PC-3 (cell line): ENCODE measurements around the gene KYNU. TPM values are rescaled to one million over a fixed set of nuclear protein-coding genes. Genes with fewer than 3 reads are reported as not detected.
"Not testable (repeated sequence)": the region's sequence is repeated elsewhere in the genome, so short reads cannot be mapped to it uniquely, and the experiment has no call there.

Experiments used
- ATAC-seq: fragments of 200-7000 bp; cut with Tn5 transposase; 2 replicates; pipeline ENCODE4 v1.9.1; 2020; ENCODE audit warnings: mild to moderate bottlenecking, moderate library complexity
- BruUV-seq: library from RNA; stranded (reverse); fragments of 400-500 nt; replicated peaks from 2 replicates; lab custom pipeline; 2021; lab: Mats Ljungman, UMichigan
- CTCF ChIA-PET: fragments of 300-600 bp; sonication (Branson Sonifier 250); formaldehyde crosslinking; loops from one replicate; lab custom pipeline; 2022; ENCODE audit warnings: antibody characterized with exemption; lab: Charles Lee
- POLR2A ChIA-PET: fragments of 300-600 bp; sonication (Branson Sonifier 250); formaldehyde crosslinking; loops from one replicate; lab custom pipeline; 2022; ENCODE audit warnings: antibody characterized with exemption; ENCODE audit not compliant: unreplicated experiment; lab: Charles Lee
- DNase-seq: peaks from one replicate; pipeline ENCODE4 v3.0.0-alpha.2; 2015
- H2AFZ ChIP-seq: fragments of 300-600 bp; sonication (generic); 2 replicates; pipeline ENCODE4 v1.6.0; 2016; ENCODE audit warnings: antibody characterized with exemption, low read length
- H3F3A ChIP-seq: fragments of 300-600 bp; sonication (generic); one replicate; pipeline ENCODE4 v1.6.0; 2017; ENCODE audit warnings: antibody characterized with exemption, low read length, control low read depth, mild to moderate bottlenecking; ENCODE audit not compliant: unreplicated experiment
- H3K27ac ChIP-seq: fragments of 300-600 bp; sonication (generic); 2 replicates; pipeline ENCODE4 v1.5.1; 2016; ENCODE audit warnings: mild to moderate bottlenecking, low read length
- H3K27me3 ChIP-seq: fragments of 300-600 bp; sonication (generic); 2 replicates; pipeline ENCODE4 v1.6.1; 2016; ENCODE audit warnings: low read length, mixed read lengths
- H3K36me3 ChIP-seq: fragments of 300-600 bp; sonication (generic); 2 replicates; pipeline ENCODE4 v1.6.1; 2016; ENCODE audit warnings: low read depth, mixed run types, low read length, mixed read lengths
- H3K4me1 ChIP-seq: fragments of 300-600 bp; sonication (generic); 2 replicates; pipeline ENCODE4 v1.5.1; 2016; ENCODE audit warnings: low read length; ENCODE audit not compliant: insufficient read depth
- H3K4me2 ChIP-seq: fragments of 300-600 bp; sonication (generic); 2 replicates; pipeline ENCODE4 v1.6.0; 2016; ENCODE audit warnings: low read length
- H3K4me3 ChIP-seq: fragments of 300-600 bp; sonication (generic); 2 replicates; pipeline ENCODE4 v1.5.1; 2016; ENCODE audit warnings: mild to moderate bottlenecking, low read length, mixed read lengths
- H3K79me2 ChIP-seq: fragments of 300-600 bp; sonication (generic); 2 replicates; pipeline ENCODE4 v1.6.1; 2017; ENCODE audit warnings: low read length, mixed read lengths
- H3K9ac ChIP-seq: fragments of 300-600 bp; sonication (generic); 2 replicates; pipeline ENCODE4 v1.6.0; 2016; ENCODE audit warnings: mild to moderate bottlenecking, low read length
- H3K9me2 ChIP-seq: fragments of 300-600 bp; sonication (generic); replicated peaks from 2 replicates; pipeline ENCODE4 v1.6.1; 2016; ENCODE audit warnings: mixed run types, low read length, mixed read lengths
- H3K9me3 ChIP-seq: fragments of 300-600 bp; sonication (generic); 2 replicates; pipeline ENCODE4 v1.6.1; 2016; ENCODE audit warnings: low read length, mixed read lengths
- H4K20me1 ChIP-seq: fragments of 300-600 bp; sonication (generic); 2 replicates; pipeline ENCODE4 v1.6.1; 2016; ENCODE audit warnings: low read length, mixed read lengths
- CTCF ChIP-seq: fragments of 300-600 bp; sonication (generic); conservative IDR thresholded peaks from 2 replicates; pipeline ENCODE4 v1.5.1; 2017; ENCODE audit warnings: antibody characterized with exemption, low read depth, mild to moderate bottlenecking, low read length
- EZH2 ChIP-seq: fragments of 300-600 bp; sonication (generic); IDR thresholded peaks from one replicate; pipeline ENCODE4 v1.6.1; 2017; ENCODE audit warnings: antibody characterized with exemption, mild to moderate bottlenecking, low read length; ENCODE audit not compliant: unreplicated experiment
- EZH2phosphoT487 ChIP-seq: fragments of 300-600 bp; sonication (generic); IDR thresholded peaks from 2 replicates; pipeline ENCODE4 v1.6.1; 2018; ENCODE audit warnings: mild to moderate bottlenecking, antibody characterized with exemption, low read length, borderline replicate concordance
- intact Hi-C: fragments of 100-400 bp; cut with micrococcal nuclease; formaldehyde crosslinking; loops from 2 replicates; pipeline ENCODE4 v1.9.0; 2023
- total RNA-seq: library from RNA; depleted of rRNA; stranded (reverse); fragments of >200 nt; gene quantifications from 2 replicates; pipeline ENCODE4 v1.2.3, GENCODE V29; 2014

KYNU gene
- total RNA-seq, 1 experiment from 2014 or later: 2.3 TPM

GRCh38 chr2:143034292-143035074 lies 157.0 kb downstream of the KYNU start:
- no TSS peak for BruUV-seq
- H4K20me1 ChIP-seq: no peaks in the 10 kb centered on the region
- H3K36me3 ChIP-seq: no peaks in the 10 kb centered on the region
- intact Hi-C loops: loop anchor here (1.0 to 5.0 kb wide), 2 partner anchors 78 to 188 kb away; no protein-coding TSS in a partner anchor
- H3K27ac ChIP-seq: no peak overlapping the region
- H3K4me2 ChIP-seq: no peak overlapping the region
- ATAC-seq (peak; percentile 62), DNase-seq (peak; percentile 88)
- ChIA-PET CTCF (interaction anchor here (0.6 to 0.9 kb wide), 5 partner anchors 13 to 765 kb away, joined by 3 to 4 read pairs (median 3); no protein-coding TSS in a partner anchor), POLR2A (no interaction called here)
- H3K9me2 ChIP-seq: no peaks in the 10 kb centered on the region
- no peak overlapping the region for H3K4me3 ChIP-seq
- no peaks in the 10 kb centered on the region for H3F3A ChIP-seq
- no peaks in the 10 kb centered on the region for H3K27me3 ChIP-seq
- H3K9me3 ChIP-seq: no peaks in the 10 kb centered on the region
- H3K79me2 ChIP-seq: no peaks in the 10 kb centered on the region
- TF ChIP-seq CTCF (peak; percentile 98), EZH2phosphoT487 (no peak)
- no peaks in the 10 kb centered on the region for H3K4me1 ChIP-seq
- H2AFZ ChIP-seq: no peak overlapping the region
- H3K9ac ChIP-seq: no peak overlapping the region

- Histone ChIP-seq H3K4me2 (no peak overlapping the region), H2AFZ (no peak overlapping the region), H3K27me3 (no peaks in the 10 kb centered on the region), H3K36me3 (no peaks in the 10 kb centered on the region), H3K9ac (no peak overlapping the region), H3K9me3 (no peaks in the 10 kb centered on the region), H4K20me1 (no peaks in the 10 kb centered on the region), H3K4me1 (no peaks in the 10 kb centered on the region), H3K4me3 (no peak overlapping the region), H3F3A (no peaks in the 10 kb centered on the region), H3K9me2 (no peaks in the 10 kb centered on the region), H3K79me2 (no peaks in the 10 kb centered on the region), H3K27ac (no peak overlapping the region)
- intact Hi-C loops: no loop called here
- ChIA-PET POLR2A (no interaction called here), CTCF (no interaction called here)
- DNase-seq (no peak), ATAC-seq (no peak)
- no peak for TF ChIP-seq EZH2
- TF ChIP-seq EZH2phosphoT487: no peak
- TF ChIP-seq CTCF: no peak
- no TSS peak for BruUV-seq
Observed at GRCh38 chr2:143051465-143051864, 174.0 kb downstream of the KYNU start.

GRCh38 chr2:143053437-143053836 lies 176.0 kb downstream of the KYNU start:
- H3K27me3 ChIP-seq, H4K20me1 ChIP-seq, H3F3A ChIP-seq, H3K9ac ChIP-seq, H3K4me1 ChIP-seq, DNase-seq, H3K9me3 ChIP-seq, ATAC-seq, H2AFZ ChIP-seq, H3K36me3 ChIP-seq, BruUV-seq, H3K79me2 ChIP-seq, intact Hi-C loops, H3K27ac ChIP-seq, CTCF ChIA-PET, H3K4me2 ChIP-seq, H3K9me2 ChIP-seq, H3K4me3 ChIP-seq, POLR2A ChIA-PET: not testable (repeated sequence)
